SK-N-SH treated with all-trans-retinoic acid at 6 μM for 48 hours (cell line): ENCODE results near the gene PCSK2.

Source experiments
- ATAC-seq: fragments of 200-7000 bp; cut with Tn5 transposase; 3 replicates; pipeline ENCODE4 v1.9.1; 2020; ENCODE audit warnings: mild to moderate bottlenecking, moderate library complexity
- ARNTL ChIP-seq: fragments of 450-650 bp; formaldehyde crosslinking; IDR thresholded peaks from 2 replicates; pipeline ENCODE4 v1.5.0; 2020; ENCODE audit warnings: low read depth, mild to moderate bottlenecking, moderate library complexity, borderline replicate concordance
- BACH2 ChIP-seq: fragments of 250-450 bp; sonication (Bioruptor Pico); IDR thresholded peaks from 2 replicates; pipeline ENCODE4 v1.9.0; 2021; ENCODE audit warnings: mild to moderate bottlenecking, borderline replicate concordance
- CREB5 ChIP-seq: fragments of 250-450 bp; sonication (Bioruptor Pico); IDR thresholded peaks from 2 replicates; pipeline ENCODE4 v1.5.1; 2020; ENCODE audit warnings: low read depth, mild to moderate bottlenecking, moderate library complexity
- CSDC2 ChIP-seq: fragments of 250-450 bp; sonication (Bioruptor Pico); IDR thresholded peaks from 2 replicates; pipeline ENCODE4 v1.5.0; 2020; ENCODE audit warnings: mild to moderate bottlenecking, moderate library complexity
- CSRNP3 ChIP-seq: fragments of 250-450 bp; sonication (Bioruptor Pico); IDR thresholded peaks from 2 replicates; pipeline ENCODE4 v1.5.1; 2021; ENCODE audit warnings: mild to moderate bottlenecking, moderate library complexity
- ESRRG ChIP-seq: fragments of 250-450 bp; sonication (Bioruptor Pico); IDR thresholded peaks from 2 replicates; pipeline ENCODE4 v1.6.1; 2021; ENCODE audit warnings: mild to moderate bottlenecking
- GLIS3 ChIP-seq: fragments of 250-450 bp; sonication (Bioruptor Pico); IDR thresholded peaks from 2 replicates; pipeline ENCODE4 v1.5.0; 2020; ENCODE audit warnings: mild to moderate bottlenecking, moderate library complexity
- ISL1 ChIP-seq: fragments of 250-450 bp; sonication (Bioruptor Pico); IDR thresholded peaks from 2 replicates; pipeline ENCODE4 v2.1.2; 2022; ENCODE audit warnings: mild to moderate bottlenecking, moderate library complexity
- OSR1 ChIP-seq: fragments of 250-450 bp; sonication (Bioruptor Pico); IDR thresholded peaks from 2 replicates; pipeline ENCODE4 v1.8.0; 2022; ENCODE audit warnings: moderate library complexity, mild to moderate bottlenecking, inconsistent platforms
- POU6F1 ChIP-seq: fragments of 250-450 bp; sonication (Bioruptor Pico); IDR thresholded peaks from 2 replicates; pipeline ENCODE4 v1.8.0; 2021; ENCODE audit warnings: low read depth, mild to moderate bottlenecking, moderate library complexity, borderline replicate concordance
- PPARA ChIP-seq: fragments of 250-450 bp; sonication (Bioruptor Pico); IDR thresholded peaks from 2 replicates; pipeline ENCODE4 v1.5.0; 2020; ENCODE audit warnings: mild to moderate bottlenecking, borderline replicate concordance
- RARB ChIP-seq: fragments of 250-450 bp; sonication (Bioruptor Pico); IDR thresholded peaks from 2 replicates; pipeline ENCODE4 v1.8.0; 2021; ENCODE audit warnings: mild to moderate bottlenecking, moderate library complexity
- SNAI2 ChIP-seq: fragments of 250-450 bp; sonication (Bioruptor Pico); IDR thresholded peaks from 2 replicates; pipeline ENCODE4 v1.5.0; 2020; ENCODE audit warnings: mild to moderate bottlenecking, moderate library complexity
- TCF4 ChIP-seq: fragments of 250-450 bp; sonication (Bioruptor Pico); IDR thresholded peaks from 2 replicates; pipeline ENCODE4 v1.8.0; 2021; ENCODE audit warnings: mild to moderate bottlenecking, moderate library complexity, borderline replicate concordance
- TOX ChIP-seq: fragments of 250-450 bp; sonication (Bioruptor Pico); IDR thresholded peaks from 2 replicates; pipeline ENCODE4 v1.8.0; 2021; ENCODE audit warnings: mild to moderate bottlenecking, moderate library complexity, borderline replicate concordance
- ZC3H10 ChIP-seq: fragments of 250-450 bp; sonication (Bioruptor Pico); IDR thresholded peaks from 2 replicates; pipeline ENCODE4 v1.5.1; 2021; ENCODE audit warnings: mild to moderate bottlenecking, moderate library complexity
- ZFP3 ChIP-seq: fragments of 250-450 bp; sonication (Bioruptor Pico); IDR thresholded peaks from 2 replicates; pipeline ENCODE4 v1.5.0; 2020; ENCODE audit warnings: mild to moderate bottlenecking, moderate library complexity
- ZFP30 ChIP-seq: fragments of 450-650 bp; formaldehyde crosslinking; IDR thresholded peaks from 2 replicates; pipeline ENCODE4 v1.5.0; 2022; ENCODE audit warnings: mild to moderate bottlenecking, moderate library complexity
- ZNF565 ChIP-seq: fragments of 450-650 bp; formaldehyde crosslinking; conservative IDR thresholded peaks from 2 replicates; pipeline ENCODE4 v1.5.0; 2020; ENCODE audit warnings: low read depth, mild to moderate bottlenecking, moderate library complexity

Gene PCSK2

GRCh38 chr20:17281478-17281877, 54.6 kb downstream of the PCSK2 start:
- TF ChIP-seq CSRNP3 (CRISPR knock-in tag) (no peak), ISL1 (no peak), SNAI2 (CRISPR knock-in tag) (no peak), ZFP3 (no peak), CREB5 (CRISPR knock-in tag) (no peak)
- ATAC-seq, result no peak

GRCh38 chr20:17282501-17282900, 55.7 kb downstream of the PCSK2 start:
- no peak for ATAC-seq
- no peak for TF ChIP-seq SNAI2 (CRISPR knock-in tag)
- TF ChIP-seq BACH2 (CRISPR knock-in tag), result no peak
- TF ChIP-seq CSRNP3 (CRISPR knock-in tag), result no peak
- TF ChIP-seq TCF4 (CRISPR knock-in tag), result no peak
- no peak for TF ChIP-seq CSDC2 (CRISPR knock-in tag)

- TF ChIP-seq TOX (CRISPR knock-in tag), result no peak
- no peak for TF ChIP-seq ISL1
- no peak for TF ChIP-seq BACH2 (CRISPR knock-in tag)
- TF ChIP-seq ARNTL (CRISPR knock-in tag), result no peak
- TF ChIP-seq RARB (CRISPR knock-in tag), result no peak
- no peak for TF ChIP-seq TCF4 (CRISPR knock-in tag)
- TF ChIP-seq ZNF565 (CRISPR knock-in tag), result no peak
- TF ChIP-seq GLIS3 (CRISPR knock-in tag), result no peak
- no peak for TF ChIP-seq ZFP30 (CRISPR knock-in tag)
- no peak for TF ChIP-seq CSDC2 (CRISPR knock-in tag)
- no peak for TF ChIP-seq ZFP3
- no peak for TF ChIP-seq OSR1 (CRISPR knock-in tag)
- TF ChIP-seq CSRNP3 (CRISPR knock-in tag), result no peak
- TF ChIP-seq ZC3H10 (CRISPR knock-in tag), result no peak
- TF ChIP-seq ESRRG, result no peak
- no peak for TF ChIP-seq POU6F1 (CRISPR knock-in tag)
- no peak for TF ChIP-seq PPARA
- TF ChIP-seq SNAI2 (CRISPR knock-in tag), result no peak
- no peak for ATAC-seq
Measured at GRCh38 chr20:17287503-17287902, 60.7 kb downstream of the PCSK2 start.

GRCh38 chr20:17287998-17288397, 61.2 kb downstream of the PCSK2 start:
- no peak for ATAC-seq
- TF ChIP-seq ZC3H10 (CRISPR knock-in tag) (no peak), TCF4 (CRISPR knock-in tag) (no peak), CSRNP3 (CRISPR knock-in tag) (no peak)
